Keratinocyte (primary cell): ENCODE measurements around the gene GRK4. TPM values are rescaled to one million over a fixed set of nuclear protein-coding genes. Genes with fewer than 3 reads are reported as not detected.

Experiments used
- DNase-seq: peaks from one replicate; pipeline ENCODE4 v3.0.0-alpha.2; 2011; ENCODE audit warnings: low read depth, missing footprints, low spot score
- FAIRE-seq: peaks from 2 replicates; lab custom pipeline; 2011; peaks lifted over from hg19 to GRCh38; lab: Jason Lieb, UNC
- H2AFZ ChIP-seq: 2 replicates; pipeline ENCODE4 v1.6.0; 2012; ENCODE audit warnings: low read length, control low read depth, inconsistent platforms; ENCODE audit not compliant: control insufficient read depth
- H3K27ac ChIP-seq: 2 replicates; pipeline ENCODE4 v1.5.1; 2011; ENCODE audit warnings: low read length; ENCODE audit not compliant: control insufficient read depth, insufficient read depth
- H3K27me3 ChIP-seq: 3 replicates; pipeline ENCODE4 v1.6.0; 2011; ENCODE audit warnings: low read length; ENCODE audit not compliant: control insufficient read depth, insufficient read depth; ENCODE audit errors: extremely low read depth
- H3K36me3 ChIP-seq, 2 experiments: 2 replicates in 1 of 2; 3 replicates in 1 of 2; pipeline ENCODE4 v1.5.1; 2011; ENCODE audit warnings: low read length in 2 of 2, mild to moderate bottlenecking in 1 of 2; ENCODE audit not compliant: control insufficient read depth in 2 of 2, insufficient read depth in 2 of 2; ENCODE audit errors: extremely low read depth in 1 of 2
- H3K4me1 ChIP-seq: 3 replicates; pipeline ENCODE4 v1.5.1; 2011; ENCODE audit warnings: low read length; ENCODE audit not compliant: control insufficient read depth, insufficient read depth; ENCODE audit errors: extremely low read depth
- H3K4me2 ChIP-seq: 3 replicates; pipeline ENCODE4 v1.6.0; 2011; ENCODE audit warnings: low read depth, low read length; ENCODE audit not compliant: control insufficient read depth, insufficient read depth; ENCODE audit errors: extremely low read depth
- H3K4me3 ChIP-seq, 3 experiments: fragments of 200-600 bp in 1 of 3; sonication (generic) in 1 of 3; 2 replicates in 2 of 3; 3 replicates in 1 of 3; pipeline ENCODE4 v1.5.1; 2011 to 2016; ENCODE audit warnings: low read length in 3 of 3, mild to moderate bottlenecking in 3 of 3, control low read depth in 2 of 3, inconsistent platforms in 1 of 3, low read depth in 1 of 3, mixed read lengths in 1 of 3, mixed run types in 1 of 3, moderate library complexity in 1 of 3; ENCODE audit not compliant: control insufficient read depth in 2 of 3, insufficient read depth in 2 of 3; ENCODE audit errors: extremely low read depth in 1 of 3
- H3K79me2 ChIP-seq: 2 replicates; pipeline ENCODE4 v1.6.0; 2012; ENCODE audit warnings: low read length; ENCODE audit not compliant: control insufficient read depth, insufficient read depth
- H3K9ac ChIP-seq: 3 replicates; pipeline ENCODE4 v1.6.0; 2011; ENCODE audit warnings: low read length; ENCODE audit not compliant: control insufficient read depth, insufficient read depth; ENCODE audit errors: extremely low read depth
- H3K9me1 ChIP-seq: 3 replicates; pipeline ENCODE4 v1.6.0; 2011; ENCODE audit warnings: low read length; ENCODE audit not compliant: control insufficient read depth, insufficient read depth; ENCODE audit errors: extremely low read depth
- H3K9me3 ChIP-seq: 2 replicates; pipeline ENCODE4 v1.5.1; 2012; ENCODE audit warnings: low read depth, low read length; ENCODE audit not compliant: control insufficient read depth
- H4K20me1 ChIP-seq: 3 replicates; pipeline ENCODE4 v1.6.0; 2011; ENCODE audit warnings: low read length; ENCODE audit not compliant: control insufficient read depth, insufficient read depth; ENCODE audit errors: extremely low read depth
- EZH2 ChIP-seq: IDR thresholded peaks from one replicate; pipeline ENCODE4 v1.6.1; 2012; ENCODE audit warnings: inconsistent platforms, mild to moderate bottlenecking, low read length, moderate library complexity
- dilution Hi-C: fragments of 300-500 bp; cut with MboI; formaldehyde crosslinking; loops from one replicate; pipeline ENCODE4 v1.7.0; 2020; ENCODE audit warnings: low sequenced_read_pairs; ENCODE audit not compliant: extremely low pct_ligation_motif_present
- polyA plus RNA-seq, 5 experiments: library from polyadenylated mRNA; depleted of rRNA in 3 of 5; stranded (reverse) in 3 of 5; stranded (forward) in 1 of 5; unstranded in 1 of 5; fragments of >200 nt; gene quantifications; 1 replicate in 1 of 5; 2 replicates in 3 of 5; 3 replicates in 1 of 5; pipeline versions ENCODE4 v1.2.1 to v1.2.3, GENCODE V29; 2011 to 2012; ENCODE audit warnings: missing spikeins in 2 of 5, low read depth in 1 of 5, low replicate concordance in 1 of 5
- TF ChIP-seq, protein P1 (sequence below), 3 experiments: IDR thresholded peaks in 1 of 3; conservative IDR thresholded peaks in 1 of 3; optimal IDR thresholded peaks in 1 of 3; 2 replicates in 2 of 3; 3 replicates in 1 of 3; pipeline versions ENCODE3 to v1.5.1; 2011; ENCODE audit warnings: low read length in 3 of 3, mild to moderate bottlenecking in 3 of 3, moderate library complexity in 2 of 3, control low read depth in 1 of 3, inconsistent platforms in 1 of 3; ENCODE audit not compliant: insufficient read depth in 2 of 3; ENCODE audit errors: extremely low read depth in 1 of 3

GRK4 gene
- polyA plus RNA-seq, 1 donor (not counting 4 experiments of a cell fraction or from before 2014, with no cell fraction given), result 4.3 TPM

DNA sequence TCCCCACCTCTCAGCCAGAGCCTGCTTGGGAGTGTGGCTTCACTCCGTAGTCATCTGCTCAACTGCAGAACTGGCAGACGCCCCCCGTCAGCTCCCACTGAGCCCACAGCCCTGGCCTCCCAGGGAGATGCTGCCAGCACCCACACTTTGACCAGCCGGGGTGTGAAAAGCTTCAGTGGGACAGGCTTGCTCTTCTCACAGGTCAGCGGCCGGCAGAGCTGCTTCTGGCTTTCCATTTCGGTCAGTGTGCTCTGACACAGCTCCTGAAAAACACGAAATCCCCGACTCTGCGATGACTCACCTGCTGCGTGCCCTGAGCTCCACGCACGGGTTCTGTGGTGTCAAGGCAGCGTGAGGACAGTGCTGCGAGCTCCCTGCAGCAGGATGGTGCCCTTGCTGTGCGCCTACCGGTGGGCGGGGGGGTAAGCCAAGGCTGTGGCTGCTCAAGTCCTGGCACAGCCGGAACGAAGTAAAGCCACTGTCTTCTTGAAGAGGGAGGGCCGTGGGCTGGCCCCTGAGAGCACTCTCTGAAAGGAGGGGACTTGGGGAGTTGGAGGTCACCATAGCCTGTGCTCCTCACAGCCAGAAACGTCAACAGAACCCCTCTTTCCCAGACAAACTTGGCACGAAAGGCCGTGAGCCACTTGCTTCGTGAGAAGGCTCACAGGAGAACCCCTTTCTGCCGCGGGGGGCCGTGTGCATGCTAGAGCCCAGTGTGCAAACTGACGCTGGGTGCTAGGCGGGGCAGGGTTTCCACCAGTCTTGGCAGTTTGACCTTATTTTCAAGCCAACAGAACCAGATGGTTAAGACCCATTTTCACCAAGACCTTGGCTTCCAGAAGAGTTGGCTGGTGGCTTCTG lies 23.8 kb upstream of the GRK4 start:
- no peaks in the 10 kb centered on the region for H3K9me1 ChIP-seq
- no peaks in the 10 kb centered on the region for H3K27me3 ChIP-seq
- H3K4me2 ChIP-seq, result no peak overlapping the region
- TF ChIP-seq, protein P1, sequence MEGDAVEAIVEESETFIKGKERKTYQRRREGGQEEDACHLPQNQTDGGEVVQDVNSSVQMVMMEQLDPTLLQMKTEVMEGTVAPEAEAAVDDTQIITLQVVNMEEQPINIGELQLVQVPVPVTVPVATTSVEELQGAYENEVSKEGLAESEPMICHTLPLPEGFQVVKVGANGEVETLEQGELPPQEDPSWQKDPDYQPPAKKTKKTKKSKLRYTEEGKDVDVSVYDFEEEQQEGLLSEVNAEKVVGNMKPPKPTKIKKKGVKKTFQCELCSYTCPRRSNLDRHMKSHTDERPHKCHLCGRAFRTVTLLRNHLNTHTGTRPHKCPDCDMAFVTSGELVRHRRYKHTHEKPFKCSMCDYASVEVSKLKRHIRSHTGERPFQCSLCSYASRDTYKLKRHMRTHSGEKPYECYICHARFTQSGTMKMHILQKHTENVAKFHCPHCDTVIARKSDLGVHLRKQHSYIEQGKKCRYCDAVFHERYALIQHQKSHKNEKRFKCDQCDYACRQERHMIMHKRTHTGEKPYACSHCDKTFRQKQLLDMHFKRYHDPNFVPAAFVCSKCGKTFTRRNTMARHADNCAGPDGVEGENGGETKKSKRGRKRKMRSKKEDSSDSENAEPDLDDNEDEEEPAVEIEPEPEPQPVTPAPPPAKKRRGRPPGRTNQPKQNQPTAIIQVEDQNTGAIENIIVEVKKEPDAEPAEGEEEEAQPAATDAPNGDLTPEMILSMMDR (optimal IDR thresholded peaks at IDR 0.05 in 1 of 3, IDR thresholded peaks at IDR 0.05 in 1 of 3, conservative IDR thresholded peaks at IDR 0.05 in 1 of 3; ENCODE audit: extremely low read depth in 1 of 3, insufficient read depth in 2 of 3, low read length in 3 of 3), result no peak
- TF ChIP-seq EZH2, result no peak
- H4K20me1 ChIP-seq, result peaks cover 23% of the 10 kb centered on the region
- peaks cover 27 to 62% of the 10 kb centered on the region in 2 experiments for H3K36me3 ChIP-seq
- H3K79me2 ChIP-seq, result peaks cover 17% of the 10 kb centered on the region
- H3K9ac ChIP-seq, result no peak overlapping the region
- H3K9me3 ChIP-seq, result no peaks in the 10 kb centered on the region
- FAIRE-seq, result no peak
- DNase-seq, result no peak
- H3K4me1 ChIP-seq, result peaks cover 26% of the 10 kb centered on the region
- H2AFZ ChIP-seq, result no peak overlapping the region
- dilution Hi-C loops, result no loop called here
- H3K27ac ChIP-seq, result no peak overlapping the region
- H3K4me3 ChIP-seq, result no peak overlapping the region

DNA sequence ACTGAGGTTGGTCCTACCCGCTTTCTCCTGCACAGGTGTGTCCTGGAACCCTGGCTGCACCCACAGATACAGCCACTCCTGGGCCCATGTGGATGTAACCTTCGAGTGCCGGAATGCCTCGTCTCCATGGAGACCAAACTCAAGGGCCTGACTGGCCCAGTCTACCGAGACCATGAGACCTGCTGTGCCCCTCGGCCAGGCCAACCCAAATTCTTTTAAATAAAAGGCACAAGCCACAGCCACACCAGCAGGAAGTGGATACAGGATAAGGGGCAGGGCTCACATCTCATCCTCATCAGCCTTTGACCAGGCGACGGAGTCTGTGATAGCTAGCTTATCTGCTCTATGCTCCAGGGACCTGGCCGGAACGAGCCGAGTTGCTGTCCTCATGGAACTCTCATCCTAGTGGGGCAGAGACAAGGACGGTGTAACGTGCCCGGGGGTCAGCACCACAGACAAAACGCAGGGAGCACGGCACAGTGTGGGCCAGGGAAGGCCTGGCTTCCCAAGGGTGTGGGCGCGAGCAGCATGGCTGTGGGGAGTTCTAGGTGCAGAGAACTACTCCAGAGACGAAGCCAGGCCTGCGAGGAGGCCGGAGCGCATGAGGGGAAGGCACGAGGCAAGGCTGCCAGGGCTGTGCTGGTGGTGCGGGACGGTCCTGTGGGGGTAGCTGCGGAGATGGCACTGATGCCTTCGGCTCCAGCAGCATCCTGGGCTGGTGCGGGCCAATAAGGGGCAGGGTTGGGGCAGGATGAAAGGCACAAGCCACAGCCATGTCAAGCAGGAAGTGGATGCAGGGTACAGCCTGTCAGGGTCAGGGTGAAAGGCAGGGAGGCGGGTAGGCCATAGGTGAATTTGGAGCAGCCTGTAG lies 22.9 kb upstream of the GRK4 start:
- TF ChIP-seq, protein P1 (optimal IDR thresholded peaks at IDR 0.05 in 1 of 3, IDR thresholded peaks at IDR 0.05 in 1 of 3, conservative IDR thresholded peaks at IDR 0.05 in 1 of 3; ENCODE audit: extremely low read depth in 1 of 3, insufficient read depth in 2 of 3, low read length in 3 of 3), result no peak
- TF ChIP-seq EZH2, result no peak

More for the DNA sequence above, 22.9 kb upstream of the GRK4 start:
- Histone ChIP-seq H3K27me3 (no peaks in the 10 kb centered on the region), H4K20me1 (peaks cover 23% of the 10 kb centered on the region), H3K79me2 (peaks cover 10% of the 10 kb centered on the region), H3K9ac (no peak overlapping the region), H3K4me2 (no peak overlapping the region), H2AFZ (no peak overlapping the region), H3K36me3 (peaks cover 34 to 62% of the 10 kb centered on the region in 2 experiments), H3K9me1 (no peaks in the 10 kb centered on the region), H3K4me3 (no peak overlapping the region), H3K27ac (no peak overlapping the region), H3K4me1 (peaks cover 26% of the 10 kb centered on the region), H3K9me3 (no peaks in the 10 kb centered on the region)
- FAIRE-seq (no peak), DNase-seq (no peak)
- dilution Hi-C loops, result no loop called here
